Osteoblast (primary cell): ENCODE data around the gene VN1R2. TPM values are rescaled to one million over a fixed set of nuclear protein-coding genes. Genes with fewer than 3 reads are reported as not detected.
A peak's percentile ranks its signal among the peaks of the same experiment; 100 is the strongest.
"Not testable (repeated sequence)": the region's sequence is repeated elsewhere in the genome, so short reads cannot be mapped to it uniquely, and the experiment has no call there.

ENCODE experiments used
- DNase-seq: peaks from one replicate; pipeline ENCODE4 v3.0.0; 2011; ENCODE audit warnings: low spot score, mixed read lengths; ENCODE audit not compliant: insufficient read length; ENCODE audit errors: missing footprints
- H2AFZ ChIP-seq: 2 replicates; pipeline ENCODE4 v1.6.0; 2011; ENCODE audit warnings: mild to moderate bottlenecking, low read length
- H3K27ac ChIP-seq: 2 replicates; pipeline ENCODE4 v1.5.1; 2011; ENCODE audit warnings: mild to moderate bottlenecking, low read depth, low read length, moderate library complexity
- H3K27me3 ChIP-seq: 2 replicates; pipeline ENCODE4 v1.6.0; 2012; ENCODE audit warnings: mild to moderate bottlenecking, control low read depth, inconsistent platforms, low read length, moderate library complexity; ENCODE audit not compliant: insufficient read depth
- H3K36me3 ChIP-seq: 2 replicates; pipeline ENCODE4 v1.5.1; 2011; ENCODE audit warnings: mild to moderate bottlenecking, low read length, control low read depth, moderate library complexity; ENCODE audit not compliant: insufficient read depth
- H3K4me1 ChIP-seq: 2 replicates; pipeline ENCODE4 v1.5.1; 2011; ENCODE audit warnings: mild to moderate bottlenecking, low read length, control low read depth, moderate library complexity; ENCODE audit not compliant: insufficient read depth
- H3K4me2 ChIP-seq: 2 replicates; pipeline ENCODE4 v1.6.0; 2011; ENCODE audit warnings: mild to moderate bottlenecking, low read length; ENCODE audit not compliant: insufficient read depth
- H3K4me3 ChIP-seq: fragments of 200-600 bp; sonication (generic); 3 replicates; pipeline ENCODE4 v1.5.1; 2012; ENCODE audit warnings: mild to moderate bottlenecking, low read length, inconsistent platforms; ENCODE audit not compliant: insufficient read depth
- H3K79me2 ChIP-seq: 2 replicates; pipeline ENCODE4 v1.6.0; 2012; ENCODE audit warnings: mild to moderate bottlenecking, low read length, control low read depth, inconsistent platforms; ENCODE audit not compliant: insufficient read depth
- H3K9me3 ChIP-seq: 2 replicates; pipeline ENCODE4 v1.5.1; 2011; ENCODE audit warnings: low read depth, low read length, control low read depth
- H4K20me1 ChIP-seq: 2 replicates; pipeline ENCODE4 v1.6.0; 2012; ENCODE audit warnings: mild to moderate bottlenecking, low read length, control low read depth; ENCODE audit not compliant: insufficient read depth
- total RNA-seq: library from RNA; depleted of rRNA; stranded (reverse); fragments of >200 nt; gene quantifications from 2 replicates; pipeline ENCODE4 v1.2.3, GENCODE V29; 2012
- TF ChIP-seq, protein P1 (sequence below): IDR thresholded peaks from 2 replicates; pipeline ENCODE4 v1.5.1; 2011; ENCODE audit warnings: mild to moderate bottlenecking, low read depth, low read length, moderate library complexity; ENCODE audit errors: extremely low read depth

VN1R2 gene
- total RNA-seq, result under 0.01 TPM in 1 of 2 replicates, not detected in the other

DNA sequence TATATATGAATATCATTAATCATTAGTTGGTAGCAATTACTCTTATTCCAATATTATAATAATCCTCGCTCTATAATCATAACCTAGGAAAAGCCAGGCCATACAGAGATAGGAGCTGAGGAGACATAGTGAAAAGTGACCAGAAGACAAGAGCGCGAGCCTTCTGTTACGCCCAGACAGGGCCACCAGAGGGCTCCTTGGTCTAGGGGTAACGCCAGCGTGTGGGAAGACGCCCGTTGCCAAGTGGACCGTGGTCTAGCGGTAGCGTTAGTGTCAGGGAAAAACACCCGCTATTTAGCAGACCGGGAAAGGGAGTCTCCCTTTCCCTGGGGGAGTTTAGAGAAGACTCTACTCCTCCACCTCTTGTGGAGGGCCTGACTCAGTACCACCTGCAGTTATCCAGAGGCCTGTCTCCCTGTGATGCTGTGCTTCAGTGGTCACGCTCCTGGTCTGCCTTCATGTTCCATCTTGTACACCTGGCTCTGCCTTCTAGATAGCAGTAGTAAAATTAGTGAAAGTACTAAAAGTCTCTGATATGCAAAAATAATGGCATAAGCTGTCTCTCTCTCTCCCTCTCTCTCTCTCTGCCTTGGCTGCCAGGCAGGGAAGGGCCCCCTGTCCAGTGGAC, at the start of gene VN1R2:
VN1R2 (plus strand) TSS at position 578 of the 628 bp plus-strand sequence. CDS start 84 bp downstream, outside the sequence.
- H3K27me3 ChIP-seq, H3K4me2 ChIP-seq, H3K9me3 ChIP-seq, H3K27ac ChIP-seq, H3K4me1 ChIP-seq, H4K20me1 ChIP-seq, H3K36me3 ChIP-seq, H3K4me3 ChIP-seq, H3K79me2 ChIP-seq, H2AFZ ChIP-seq: not testable (repeated sequence)
- DNase-seq, result peak; percentile 47

DNA sequence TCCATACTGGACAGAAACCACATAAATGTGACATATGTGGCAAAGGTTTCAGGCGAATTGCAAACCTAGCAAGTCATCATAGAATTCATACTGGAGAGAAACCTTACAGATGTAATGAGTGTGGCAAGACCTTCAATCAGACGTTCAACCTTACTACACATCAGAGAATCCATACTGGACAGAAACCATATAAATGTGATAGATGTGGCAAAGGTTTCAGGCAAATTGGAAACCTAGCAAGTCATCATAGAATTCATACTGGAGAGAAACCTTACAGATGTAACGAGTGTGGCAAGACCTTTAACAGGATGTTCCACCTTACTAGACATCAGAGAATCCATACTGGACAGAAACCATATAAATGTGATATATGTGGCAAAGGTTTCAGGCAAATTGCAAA, 46.5 kb upstream of the VN1R2 start:
- not testable (repeated sequence) for DNase-seq, H2AFZ ChIP-seq, H3K79me2 ChIP-seq, H3K36me3 ChIP-seq, H3K4me3 ChIP-seq, H3K27ac ChIP-seq, H3K4me2 ChIP-seq, H3K27me3 ChIP-seq, H4K20me1 ChIP-seq, H3K4me1 ChIP-seq
- H3K9me3 ChIP-seq, result peaks cover 52% of the 10 kb centered on the region

- Histone ChIP-seq H3K4me3 (no peak overlapping the region), H3K79me2 (no peaks in the 10 kb centered on the region), H3K27ac (no peak overlapping the region), H3K4me1 (no peaks in the 10 kb centered on the region), H3K27me3 (no peaks in the 10 kb centered on the region), H4K20me1 (no peaks in the 10 kb centered on the region), H3K4me2 (no peak overlapping the region), H3K9me3 (peaks cover 55% of the 10 kb centered on the region), H2AFZ (no peak overlapping the region), H3K36me3 (peaks cover 8% of the 10 kb centered on the region)
- DNase-seq, result no peak
- TF ChIP-seq, protein P1, sequence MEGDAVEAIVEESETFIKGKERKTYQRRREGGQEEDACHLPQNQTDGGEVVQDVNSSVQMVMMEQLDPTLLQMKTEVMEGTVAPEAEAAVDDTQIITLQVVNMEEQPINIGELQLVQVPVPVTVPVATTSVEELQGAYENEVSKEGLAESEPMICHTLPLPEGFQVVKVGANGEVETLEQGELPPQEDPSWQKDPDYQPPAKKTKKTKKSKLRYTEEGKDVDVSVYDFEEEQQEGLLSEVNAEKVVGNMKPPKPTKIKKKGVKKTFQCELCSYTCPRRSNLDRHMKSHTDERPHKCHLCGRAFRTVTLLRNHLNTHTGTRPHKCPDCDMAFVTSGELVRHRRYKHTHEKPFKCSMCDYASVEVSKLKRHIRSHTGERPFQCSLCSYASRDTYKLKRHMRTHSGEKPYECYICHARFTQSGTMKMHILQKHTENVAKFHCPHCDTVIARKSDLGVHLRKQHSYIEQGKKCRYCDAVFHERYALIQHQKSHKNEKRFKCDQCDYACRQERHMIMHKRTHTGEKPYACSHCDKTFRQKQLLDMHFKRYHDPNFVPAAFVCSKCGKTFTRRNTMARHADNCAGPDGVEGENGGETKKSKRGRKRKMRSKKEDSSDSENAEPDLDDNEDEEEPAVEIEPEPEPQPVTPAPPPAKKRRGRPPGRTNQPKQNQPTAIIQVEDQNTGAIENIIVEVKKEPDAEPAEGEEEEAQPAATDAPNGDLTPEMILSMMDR, result no peak
Measured at GRCh38 chr19:53212703-53213320, 45.3 kb upstream of the VN1R2 start.

DNA sequence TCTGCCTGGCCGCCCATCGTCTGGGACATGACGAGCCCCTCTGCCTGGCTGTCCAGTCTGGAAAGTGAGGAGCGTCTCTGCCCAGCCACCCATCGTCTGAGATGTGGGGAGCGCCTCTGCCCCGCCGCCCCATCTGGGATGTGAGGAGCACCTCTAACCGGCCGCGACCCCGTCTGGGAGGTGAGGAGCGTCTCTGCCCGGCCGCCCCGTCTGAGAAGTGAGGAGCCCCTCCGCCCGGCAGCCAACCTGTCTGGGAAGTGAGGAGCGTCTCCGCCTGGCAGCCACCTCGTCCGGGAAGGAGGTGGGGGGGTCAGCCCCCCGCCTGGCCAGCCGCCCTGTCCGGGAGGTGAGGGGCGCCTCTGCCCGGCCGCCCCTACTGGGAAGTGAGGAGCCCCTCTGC, 35.4 kb upstream of the VN1R2 start:
- not testable (repeated sequence) for H3K27me3 ChIP-seq, DNase-seq, H3K9me3 ChIP-seq, H3K4me3 ChIP-seq, H4K20me1 ChIP-seq, H2AFZ ChIP-seq, H3K4me1 ChIP-seq, H3K36me3 ChIP-seq, H3K27ac ChIP-seq, H3K4me2 ChIP-seq, H3K79me2 ChIP-seq

DNA sequence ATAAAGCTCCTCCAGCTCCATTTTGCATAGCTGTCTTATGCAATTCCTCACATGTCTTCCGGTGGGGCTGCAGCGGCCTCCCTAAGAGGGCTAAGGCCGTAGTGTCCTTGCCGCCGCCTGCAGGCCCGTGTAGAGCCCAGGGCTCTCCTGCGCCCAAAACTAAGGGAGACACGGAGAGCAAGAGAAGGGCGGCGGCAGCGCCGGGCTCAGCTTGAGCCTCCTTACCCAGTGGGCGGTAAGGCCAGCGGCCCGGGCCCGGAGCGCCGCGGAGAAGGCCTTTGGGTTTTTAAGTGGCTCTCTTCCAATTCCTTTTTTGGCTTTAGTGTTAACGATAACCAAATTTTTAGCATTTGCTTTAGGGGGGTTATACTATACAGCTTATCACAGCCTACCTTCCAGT, 33.5 kb upstream of the VN1R2 start:
- TF ChIP-seq, protein P1, result no peak
- DNase-seq, result no peak
- no peak overlapping the region for H3K4me2 ChIP-seq
- no peak overlapping the region for H3K27ac ChIP-seq
- no peaks in the 10 kb centered on the region for H3K79me2 ChIP-seq
- no peaks in the 10 kb centered on the region for H4K20me1 ChIP-seq
- no peaks in the 10 kb centered on the region for H3K36me3 ChIP-seq
- H2AFZ ChIP-seq, result no peak overlapping the region
- H3K4me3 ChIP-seq, result no peak overlapping the region
- H3K27me3 ChIP-seq, result no peaks in the 10 kb centered on the region
- peaks cover 13% of the 10 kb centered on the region for H3K9me3 ChIP-seq
- no peaks in the 10 kb centered on the region for H3K4me1 ChIP-seq
